IPS-15b (cell line): ENCODE measurements around the gene ADAM19.
"Not testable (repeated sequence)": the region's sequence is repeated elsewhere in the genome, so short reads cannot be mapped to it uniquely, and the experiment has no call there.

Experiments used
- H3K27me3 ChIP-seq: one replicate; pipeline ENCODE4 v1.6.1; 2013; ENCODE audit warnings: low read length; ENCODE audit not compliant: control insufficient read depth, insufficient read depth
- H3K36me3 ChIP-seq: one replicate; pipeline ENCODE4 v1.6.1; 2013; ENCODE audit warnings: low read length; ENCODE audit not compliant: control insufficient read depth, insufficient read depth
- H3K4me1 ChIP-seq: one replicate; pipeline ENCODE4 v1.6.1; 2013; ENCODE audit warnings: mild to moderate bottlenecking, low read length; ENCODE audit not compliant: control insufficient read depth, insufficient read depth
- H3K4me3 ChIP-seq: one replicate; pipeline ENCODE4 v1.5.1; 2013; ENCODE audit warnings: low read depth, low read length
- H3K9ac ChIP-seq: one replicate; pipeline ENCODE4 v1.6.1; 2013; ENCODE audit warnings: low read depth, mild to moderate bottlenecking, low read length
- H3K9me3 ChIP-seq: one replicate; pipeline ENCODE4 v1.6.1; 2013; ENCODE audit warnings: mild to moderate bottlenecking, low read length; ENCODE audit not compliant: control insufficient read depth, insufficient read depth

Gene ADAM19

GRCh38 chr5:157443041-157443549, 132.5 kb downstream of the ADAM19 start:
- Histone ChIP-seq H3K4me3 (no peak overlapping the region), H3K4me1 (no peaks in the 10 kb centered on the region), H3K9me3 (no peaks in the 10 kb centered on the region)

DNA sequence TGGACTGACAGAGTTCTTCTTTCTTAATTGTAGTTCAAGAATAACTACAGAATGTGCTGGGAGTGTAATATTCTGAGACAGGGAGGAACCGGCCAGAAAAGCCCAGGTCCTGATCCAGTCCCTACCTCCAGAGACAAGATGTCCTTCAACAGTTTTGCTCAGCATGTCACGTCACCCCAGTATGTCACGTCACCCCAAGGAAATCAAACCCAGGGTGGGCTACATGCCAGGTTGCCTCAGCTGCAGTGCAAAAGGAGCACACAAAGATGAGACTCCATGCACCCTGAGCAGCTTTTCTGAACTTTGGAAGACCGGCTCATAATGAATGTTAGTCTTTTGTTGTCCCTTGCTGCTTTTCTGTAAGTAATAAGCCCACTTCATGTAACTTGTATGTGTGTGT, 141.5 kb downstream of the ADAM19 start:
- Histone ChIP-seq H3K4me1 (no peaks in the 10 kb centered on the region), H3K9ac (no peak overlapping the region), H3K4me3 (no peak overlapping the region), H3K27me3 (no peaks in the 10 kb centered on the region), H3K9me3 (no peaks in the 10 kb centered on the region), H3K36me3 (no peaks in the 10 kb centered on the region)

More at GRCh38 chr5:157443041-157443549, 132.5 kb downstream of the ADAM19 start:
- Histone ChIP-seq H3K9ac (no peak overlapping the region), H3K36me3 (no peaks in the 10 kb centered on the region), H3K27me3 (no peaks in the 10 kb centered on the region)

- no peaks in the 10 kb centered on the region for H3K27me3 ChIP-seq
- H3K4me1 ChIP-seq: no peaks in the 10 kb centered on the region
- no peak overlapping the region for H3K9ac ChIP-seq
- no peaks in the 10 kb centered on the region for H3K36me3 ChIP-seq
- no peaks in the 10 kb centered on the region for H3K9me3 ChIP-seq
- H3K4me3 ChIP-seq: no peak overlapping the region
Observed at GRCh38 chr5:157431544-157432200, 143.9 kb downstream of the ADAM19 start.

DNA sequence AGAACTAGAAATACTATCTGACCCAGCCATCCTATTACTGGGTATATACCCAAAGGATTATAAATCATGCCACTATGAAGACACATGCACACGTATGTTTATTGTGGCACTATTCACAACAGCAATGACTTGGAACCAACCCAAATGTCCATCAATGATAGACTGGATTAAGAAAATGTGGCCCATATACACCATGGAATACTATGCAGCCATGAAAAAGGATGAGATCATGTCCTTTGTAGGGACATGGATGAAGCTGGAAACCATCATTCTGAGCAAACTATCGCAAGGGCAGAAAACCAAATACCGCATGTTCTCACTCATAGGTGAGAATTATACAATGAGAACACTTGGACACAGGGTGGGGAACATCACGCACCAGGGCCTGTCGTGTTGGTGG, 145.7 kb downstream of the ADAM19 start:
- not testable (repeated sequence) for H3K27me3 ChIP-seq, H3K9me3 ChIP-seq, H3K9ac ChIP-seq, H3K36me3 ChIP-seq, H3K4me1 ChIP-seq, H3K4me3 ChIP-seq
